NCI-H345 treated with DMSO at 0.1 percent for 48 hours (cell line): Measurements from ENCODE around the gene PTGDS.

Experiments used
- DNase-seq: peaks from one replicate; lab custom pipeline; 2025; ENCODE audit not compliant: unreplicated experiment; lab: John Stamatoyannopoulos, UW

The PTGDS gene

DNA sequence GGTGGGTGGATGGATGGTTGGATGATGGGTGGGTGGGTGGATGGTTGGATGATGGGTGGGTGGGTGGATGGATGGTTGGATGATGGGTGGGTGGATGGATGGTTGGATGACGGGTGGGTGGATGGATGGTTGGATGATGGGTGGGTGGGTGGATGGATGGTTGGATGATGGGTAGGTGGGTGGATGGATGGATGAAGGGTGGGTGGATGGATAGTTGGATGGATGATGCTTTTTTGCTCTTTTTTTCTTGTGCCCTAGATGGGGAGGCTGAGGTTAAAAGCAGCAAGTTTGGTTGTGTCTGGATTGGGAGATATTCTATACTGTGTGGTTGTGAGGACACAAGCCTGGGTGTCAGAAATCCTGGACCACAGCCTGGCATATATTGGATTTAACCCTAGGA lies 19.8 kb upstream of the PTGDS start:
- DNase-seq = no peak

- DNase-seq = no peak
Measured at GRCh38 chr9:136957901-136958300, 19.4 kb upstream of the PTGDS start.

DNA sequence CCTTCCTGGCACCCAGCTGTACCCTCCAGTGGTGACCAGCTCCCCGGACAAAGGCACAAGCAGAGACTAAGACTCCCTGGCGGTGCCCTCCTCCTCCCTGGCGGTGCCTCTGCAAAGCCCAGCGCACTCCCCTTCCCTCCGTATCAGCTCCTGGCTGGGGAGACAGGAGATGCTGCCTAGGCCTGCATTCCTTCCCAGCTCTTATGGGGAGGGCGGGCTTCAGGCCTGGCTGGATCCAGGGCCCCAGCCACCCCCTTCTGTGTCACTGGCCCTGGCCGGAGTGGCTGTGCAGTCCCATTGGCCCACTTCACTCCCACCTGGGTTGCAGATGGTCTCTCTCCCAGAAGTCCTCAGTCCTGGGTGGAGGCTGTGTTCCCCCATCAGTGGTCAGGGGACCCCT lies 18.8 kb upstream of the PTGDS start:
- DNase-seq = no peak

GRCh38 chr9:136958898-136959850 lies 18.1 kb upstream of the PTGDS start:
- no peak for DNase-seq

DNA sequence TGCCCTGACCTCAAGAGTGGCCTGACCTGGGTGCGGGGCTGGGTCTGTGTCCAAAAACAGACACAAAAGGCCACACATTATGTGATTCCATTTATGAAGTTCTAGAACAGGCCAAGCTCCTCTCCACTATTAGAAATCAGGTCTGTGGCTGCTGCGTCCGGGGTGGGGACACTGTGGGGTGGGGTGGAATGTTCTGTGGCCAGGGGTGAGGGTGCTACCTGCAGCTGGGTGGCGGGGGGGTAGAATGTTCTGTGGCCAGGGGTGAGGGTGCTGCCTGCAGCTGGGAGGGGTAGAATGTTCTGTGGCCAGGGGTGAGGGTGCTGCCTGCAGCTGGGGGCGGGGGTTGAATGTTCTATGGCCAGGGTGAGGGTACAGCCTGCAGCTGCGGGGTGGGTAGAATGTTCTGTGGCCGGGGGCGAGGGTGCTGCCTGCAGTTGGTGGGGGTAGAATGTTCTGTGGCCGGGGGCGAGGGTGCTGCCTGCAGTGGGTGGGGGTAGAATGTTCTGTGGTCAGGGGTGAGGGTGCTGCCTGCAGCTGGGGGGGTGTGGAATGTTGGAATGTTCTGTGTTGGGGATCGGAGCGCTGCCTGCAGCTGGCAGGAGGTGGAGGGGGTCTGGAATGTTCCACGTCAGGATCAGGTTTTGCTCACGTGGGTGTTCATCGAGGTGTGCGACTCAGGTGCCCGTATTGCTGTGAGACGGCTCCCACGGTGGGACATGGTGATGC lies 16.9 kb upstream of the PTGDS start:
- DNase-seq = no peak

DNA sequence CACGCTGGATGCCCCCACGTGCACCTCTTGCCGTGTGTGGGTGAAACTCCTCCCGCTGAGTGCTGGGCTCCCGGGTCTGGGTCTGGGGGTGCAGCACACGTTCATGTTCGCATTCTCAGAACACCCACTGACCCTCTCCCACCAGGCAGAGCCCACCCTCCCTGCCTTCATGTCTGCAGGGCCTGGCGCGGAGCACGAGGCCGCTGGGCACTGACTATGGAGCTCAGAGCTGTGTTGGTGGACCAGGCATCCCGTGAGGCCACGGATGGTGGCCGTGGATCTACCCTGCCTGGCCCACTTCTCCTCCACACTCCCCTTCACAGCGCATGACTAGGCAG lies 16.4 kb upstream of the PTGDS start:
- no peak for DNase-seq

- DNase-seq = no peak
Measured at GRCh38 chr9:136961279-136962065, 15.8 kb upstream of the PTGDS start.

- no peak for DNase-seq
Measured at GRCh38 chr9:136962163-136962562, 15.1 kb upstream of the PTGDS start.

DNA sequence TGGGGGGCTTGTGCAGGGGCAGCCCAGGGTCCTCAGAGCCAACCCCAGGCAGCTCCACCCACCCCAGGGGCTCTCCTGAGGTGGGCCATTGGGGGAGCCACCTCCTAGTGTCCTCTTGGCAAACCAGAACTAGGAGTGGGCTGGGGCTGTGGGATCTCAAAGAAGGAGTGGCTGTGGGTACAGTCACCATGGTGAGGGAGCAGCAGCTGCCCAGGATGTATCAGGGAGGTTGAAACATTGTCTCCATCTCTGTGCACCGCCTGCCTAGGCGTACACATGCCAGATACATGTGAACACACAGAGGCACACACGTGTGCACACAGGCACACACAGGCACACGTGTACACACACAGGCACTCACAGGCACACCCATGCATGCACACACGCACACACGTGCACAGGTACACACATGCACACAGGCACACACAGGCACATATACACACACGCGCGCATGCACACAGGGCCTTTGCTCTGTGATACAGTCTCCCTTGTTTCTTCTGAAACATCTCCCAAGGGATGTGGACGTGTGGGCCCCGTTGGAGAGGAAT lies 14.5 kb upstream of the PTGDS start:
- DNase-seq = no peak

DNA sequence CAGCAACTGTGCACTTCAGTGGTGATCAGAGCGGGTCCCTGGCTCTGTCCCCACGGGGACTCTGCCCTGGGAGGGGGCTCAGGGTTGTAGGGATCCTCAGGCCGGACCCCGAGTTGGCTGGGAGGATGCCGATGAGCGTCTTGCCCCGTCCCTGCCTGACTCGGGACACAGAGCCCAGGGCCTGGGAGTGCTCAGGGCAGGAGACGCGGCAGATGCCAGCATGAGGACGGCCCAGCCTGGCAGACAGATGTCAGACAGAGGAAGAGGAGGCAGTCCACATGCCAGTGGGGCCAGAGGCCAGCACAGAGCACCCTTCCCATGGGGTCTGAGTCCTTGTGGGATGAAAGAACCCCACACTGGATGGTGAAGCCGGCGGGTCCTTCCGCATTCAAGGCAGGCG lies 14.0 kb upstream of the PTGDS start:
- DNase-seq = no peak

DNA sequence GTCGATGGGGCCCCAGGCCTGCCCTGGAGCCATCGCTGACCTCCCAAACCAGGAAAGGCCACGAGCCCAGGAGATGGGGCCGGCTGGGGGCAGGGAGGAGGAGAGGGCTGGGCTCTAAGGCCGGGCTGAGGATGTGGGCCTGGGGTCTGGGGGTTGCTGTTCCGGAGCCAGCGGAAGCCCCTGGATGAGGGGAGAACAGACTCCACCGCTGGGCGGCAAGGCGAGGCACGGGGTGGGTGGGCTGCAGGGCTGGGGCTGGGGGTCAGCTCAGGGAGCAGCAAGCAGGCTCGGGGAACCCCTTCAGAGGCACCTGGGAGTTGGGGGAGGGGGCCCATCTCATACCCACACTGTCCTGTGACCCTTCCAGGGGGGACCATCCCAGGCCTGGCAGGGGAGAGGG lies 13.6 kb upstream of the PTGDS start:
- no peak for DNase-seq

- no peak for DNase-seq
Measured at GRCh38 chr9:136964171-136964689, 13.1 kb upstream of the PTGDS start.

- DNase-seq = no peak
Measured at GRCh38 chr9:136964833-136965422, 12.4 kb upstream of the PTGDS start.

GRCh38 chr9:136965771-136966484 lies 11.4 kb upstream of the PTGDS start:
- no peak for DNase-seq

- no peak for DNase-seq
Measured at GRCh38 chr9:136968333-136969127, 8.8 kb upstream of the PTGDS start.

- DNase-seq = no peak
Measured at GRCh38 chr9:136969150-136969549, 8.2 kb upstream of the PTGDS start.

- no peak for DNase-seq
Measured at GRCh38 chr9:136969774-136970173, 7.5 kb upstream of the PTGDS start.

- DNase-seq = no peak
Measured at GRCh38 chr9:136970361-136970760, 6.9 kb upstream of the PTGDS start.

- DNase-seq = no peak
Measured at GRCh38 chr9:136971746-136972145, 5.6 kb upstream of the PTGDS start.
